GM23338 (cell line): Measurements from ENCODE around the gene EOLA2. TPM values are rescaled to one million over a fixed set of nuclear protein-coding genes. Genes with fewer than 3 reads are reported as not detected.

Experiments
- ATAC-seq: fragments of 200-7000 bp; cut with Tn5 transposase; 3 replicates; pipeline ENCODE4 v1.9.1; 2020
- DNase-seq: peaks from one replicate; pipeline ENCODE4 v3.0.0-alpha.2; 2015; ENCODE audit warnings: low spot score
- H2AFZ ChIP-seq: fragments of 200-600 bp; sonication (generic); 2 replicates; pipeline ENCODE4 v1.8.0; 2016; ENCODE audit warnings: antibody characterized with exemption, mild to moderate bottlenecking, moderate library complexity
- H3F3A ChIP-seq: fragments of 200-600 bp; sonication (generic); replicated peaks from 2 replicates; pipeline ENCODE4 v1.8.0; 2017; ENCODE audit warnings: antibody characterized with exemption, mixed run types, low read depth
- H3K27ac ChIP-seq: fragments of 200-600 bp; sonication (generic); 2 replicates; pipeline ENCODE4 v1.6.1; 2016; ENCODE audit warnings: low read depth
- H3K27me3 ChIP-seq: fragments of 200-600 bp; sonication (generic); 2 replicates; pipeline ENCODE4 v1.8.0; 2016; ENCODE audit warnings: mild to moderate bottlenecking, mixed run types, moderate library complexity; ENCODE audit not compliant: insufficient read depth
- H3K36me3 ChIP-seq: fragments of 200-600 bp; sonication (generic); 2 replicates; pipeline ENCODE4 v1.8.0; 2016; ENCODE audit warnings: mild to moderate bottlenecking; ENCODE audit not compliant: insufficient read depth
- H3K4me1 ChIP-seq: fragments of 200-600 bp; sonication (generic); 2 replicates; pipeline ENCODE4 v1.8.0; 2016; ENCODE audit warnings: mild to moderate bottlenecking, moderate library complexity; ENCODE audit not compliant: insufficient read depth
- H3K4me2 ChIP-seq: fragments of 200-600 bp; sonication (generic); 2 replicates; pipeline ENCODE4 v1.7.1; 2017; ENCODE audit warnings: mixed run types
- H3K4me3 ChIP-seq: fragments of 200-600 bp; sonication (generic); 2 replicates; pipeline ENCODE4 v1.6.1; 2016; ENCODE audit warnings: mixed run types
- H3K79me2 ChIP-seq: fragments of 200-600 bp; sonication (generic); replicated peaks from 2 replicates; pipeline ENCODE4 v1.8.0; 2017; ENCODE audit warnings: mild to moderate bottlenecking; ENCODE audit not compliant: insufficient read depth
- H3K9me2 ChIP-seq: fragments of 200-600 bp; sonication (generic); 2 replicates; pipeline ENCODE4 v1.8.0; 2017; ENCODE audit not compliant: insufficient read depth
- H4K20me1 ChIP-seq: fragments of 200-600 bp; sonication (generic); replicated peaks from 2 replicates; pipeline ENCODE4 v1.8.0; 2017; ENCODE audit warnings: mild to moderate bottlenecking; ENCODE audit not compliant: insufficient read depth
- H3K27ac Mint-ChIP-seq: 2 replicates; pipeline ENCODE4 v1.8.0; 2020; ENCODE audit warnings: inconsistent platforms, mild to moderate bottlenecking, moderate library complexity, mixed read lengths
- H3K27me3 Mint-ChIP-seq: 3 replicates; pipeline ENCODE4 v1.8.0; 2022; ENCODE audit warnings: low read depth, mild to moderate bottlenecking, moderate library complexity, mixed read lengths, inconsistent platforms; ENCODE audit not compliant: insufficient read depth, poor library complexity
- H3K36me3 Mint-ChIP-seq: 3 replicates; pipeline ENCODE4 v1.8.0; 2021; ENCODE audit warnings: low read depth, mild to moderate bottlenecking, inconsistent platforms, moderate library complexity, mixed read lengths
- H3K4me1 Mint-ChIP-seq: 3 replicates; pipeline ENCODE4 v1.8.0; 2020; ENCODE audit warnings: mild to moderate bottlenecking, inconsistent platforms, mixed read lengths
- H3K4me3 Mint-ChIP-seq: 3 replicates; pipeline ENCODE4 v1.8.0; 2021; ENCODE audit warnings: moderate library complexity, mild to moderate bottlenecking, inconsistent platforms, mixed read lengths
- H3K9me3 Mint-ChIP-seq: 3 replicates; pipeline ENCODE4 v1.8.0; 2020; ENCODE audit warnings: moderate library complexity, mild to moderate bottlenecking, inconsistent platforms, mixed read lengths
- CREB1 ChIP-seq: fragments of 250-450 bp; sonication (Bioruptor Pico); IDR thresholded peaks from 2 replicates; pipeline ENCODE4 v1.5.0; 2020; ENCODE audit warnings: low read depth, mild to moderate bottlenecking, moderate library complexity
- EZH2phosphoT487 ChIP-seq: fragments of 200-600 bp; sonication (generic); IDR thresholded peaks from one replicate; pipeline ENCODE4 v1.8.1; 2018; ENCODE audit warnings: antibody characterized with exemption; ENCODE audit not compliant: unreplicated experiment
- JUNB ChIP-seq: IDR thresholded peaks from one replicate; pipeline ENCODE4 v1.6.1; 2016; ENCODE audit warnings: antibody characterized with exemption; ENCODE audit not compliant: unreplicated experiment
- NANOG ChIP-seq: IDR thresholded peaks from 2 replicates; pipeline ENCODE4 v1.6.1; 2016; ENCODE audit warnings: antibody characterized with exemption, borderline replicate concordance
- POLR2AphosphoS5 ChIP-seq: IDR thresholded peaks from 2 replicates; pipeline ENCODE4 v1.6.1; 2016; ENCODE audit warnings: antibody characterized with exemption, low read depth
- STAT1 ChIP-seq: IDR thresholded peaks from one replicate; pipeline ENCODE4 v1.6.1; 2016; ENCODE audit warnings: antibody characterized with exemption; ENCODE audit not compliant: unreplicated experiment
- polyA plus RNA-seq: library from polyadenylated mRNA; unstranded; fragments of >200 nt; fragmentation: Nextera tagmentation; extraction: Ambion mirVana; gene quantifications from 2 replicates; pipeline ENCODE4 v1.2.1, GENCODE V29; 2016
- total RNA-seq: library from RNA; depleted of rRNA; stranded (reverse); fragments of >200 nt; shearing (Covaris generic); gene quantifications from 2 replicates; pipeline ENCODE4 v1.2.3, GENCODE V29; 2014
- TF ChIP-seq, protein P1 (sequence below): fragments of 250-450 bp; sonication (Bioruptor Pico); IDR thresholded peaks from 2 replicates; pipeline ENCODE4 v1.5.0; 2020; ENCODE audit warnings: mild to moderate bottlenecking, moderate library complexity
- TF ChIP-seq, protein P2 (sequence below): IDR thresholded peaks from one replicate; pipeline ENCODE4 v1.6.1; 2018; ENCODE audit warnings: antibody characterized with exemption; ENCODE audit not compliant: unreplicated experiment

Gene EOLA2
- total and polyA plus RNA-seq, 2 experiments from 2014 or later: 24.4 to 25.1 TPM

DNA sequence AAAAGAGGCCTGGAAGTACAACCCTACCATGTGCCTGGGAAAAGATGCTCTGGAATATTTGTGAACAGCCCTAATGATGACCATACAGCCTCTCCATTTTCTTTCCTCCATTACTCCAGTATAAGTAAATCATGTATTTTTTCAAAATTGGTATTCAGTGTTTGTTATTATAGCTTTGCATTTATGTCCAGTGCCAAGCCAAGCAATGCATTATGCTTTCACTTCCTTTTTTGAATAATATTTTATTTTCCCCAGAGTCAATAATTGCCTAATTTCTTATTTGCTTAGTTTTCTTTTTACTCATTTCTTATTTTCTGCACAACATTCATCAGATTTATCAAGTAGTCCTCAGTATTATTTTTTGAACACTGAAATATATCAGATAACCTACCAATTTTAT is 49.3 kb upstream of the EOLA2 start (continued):
- TF ChIP-seq, protein P1, sequence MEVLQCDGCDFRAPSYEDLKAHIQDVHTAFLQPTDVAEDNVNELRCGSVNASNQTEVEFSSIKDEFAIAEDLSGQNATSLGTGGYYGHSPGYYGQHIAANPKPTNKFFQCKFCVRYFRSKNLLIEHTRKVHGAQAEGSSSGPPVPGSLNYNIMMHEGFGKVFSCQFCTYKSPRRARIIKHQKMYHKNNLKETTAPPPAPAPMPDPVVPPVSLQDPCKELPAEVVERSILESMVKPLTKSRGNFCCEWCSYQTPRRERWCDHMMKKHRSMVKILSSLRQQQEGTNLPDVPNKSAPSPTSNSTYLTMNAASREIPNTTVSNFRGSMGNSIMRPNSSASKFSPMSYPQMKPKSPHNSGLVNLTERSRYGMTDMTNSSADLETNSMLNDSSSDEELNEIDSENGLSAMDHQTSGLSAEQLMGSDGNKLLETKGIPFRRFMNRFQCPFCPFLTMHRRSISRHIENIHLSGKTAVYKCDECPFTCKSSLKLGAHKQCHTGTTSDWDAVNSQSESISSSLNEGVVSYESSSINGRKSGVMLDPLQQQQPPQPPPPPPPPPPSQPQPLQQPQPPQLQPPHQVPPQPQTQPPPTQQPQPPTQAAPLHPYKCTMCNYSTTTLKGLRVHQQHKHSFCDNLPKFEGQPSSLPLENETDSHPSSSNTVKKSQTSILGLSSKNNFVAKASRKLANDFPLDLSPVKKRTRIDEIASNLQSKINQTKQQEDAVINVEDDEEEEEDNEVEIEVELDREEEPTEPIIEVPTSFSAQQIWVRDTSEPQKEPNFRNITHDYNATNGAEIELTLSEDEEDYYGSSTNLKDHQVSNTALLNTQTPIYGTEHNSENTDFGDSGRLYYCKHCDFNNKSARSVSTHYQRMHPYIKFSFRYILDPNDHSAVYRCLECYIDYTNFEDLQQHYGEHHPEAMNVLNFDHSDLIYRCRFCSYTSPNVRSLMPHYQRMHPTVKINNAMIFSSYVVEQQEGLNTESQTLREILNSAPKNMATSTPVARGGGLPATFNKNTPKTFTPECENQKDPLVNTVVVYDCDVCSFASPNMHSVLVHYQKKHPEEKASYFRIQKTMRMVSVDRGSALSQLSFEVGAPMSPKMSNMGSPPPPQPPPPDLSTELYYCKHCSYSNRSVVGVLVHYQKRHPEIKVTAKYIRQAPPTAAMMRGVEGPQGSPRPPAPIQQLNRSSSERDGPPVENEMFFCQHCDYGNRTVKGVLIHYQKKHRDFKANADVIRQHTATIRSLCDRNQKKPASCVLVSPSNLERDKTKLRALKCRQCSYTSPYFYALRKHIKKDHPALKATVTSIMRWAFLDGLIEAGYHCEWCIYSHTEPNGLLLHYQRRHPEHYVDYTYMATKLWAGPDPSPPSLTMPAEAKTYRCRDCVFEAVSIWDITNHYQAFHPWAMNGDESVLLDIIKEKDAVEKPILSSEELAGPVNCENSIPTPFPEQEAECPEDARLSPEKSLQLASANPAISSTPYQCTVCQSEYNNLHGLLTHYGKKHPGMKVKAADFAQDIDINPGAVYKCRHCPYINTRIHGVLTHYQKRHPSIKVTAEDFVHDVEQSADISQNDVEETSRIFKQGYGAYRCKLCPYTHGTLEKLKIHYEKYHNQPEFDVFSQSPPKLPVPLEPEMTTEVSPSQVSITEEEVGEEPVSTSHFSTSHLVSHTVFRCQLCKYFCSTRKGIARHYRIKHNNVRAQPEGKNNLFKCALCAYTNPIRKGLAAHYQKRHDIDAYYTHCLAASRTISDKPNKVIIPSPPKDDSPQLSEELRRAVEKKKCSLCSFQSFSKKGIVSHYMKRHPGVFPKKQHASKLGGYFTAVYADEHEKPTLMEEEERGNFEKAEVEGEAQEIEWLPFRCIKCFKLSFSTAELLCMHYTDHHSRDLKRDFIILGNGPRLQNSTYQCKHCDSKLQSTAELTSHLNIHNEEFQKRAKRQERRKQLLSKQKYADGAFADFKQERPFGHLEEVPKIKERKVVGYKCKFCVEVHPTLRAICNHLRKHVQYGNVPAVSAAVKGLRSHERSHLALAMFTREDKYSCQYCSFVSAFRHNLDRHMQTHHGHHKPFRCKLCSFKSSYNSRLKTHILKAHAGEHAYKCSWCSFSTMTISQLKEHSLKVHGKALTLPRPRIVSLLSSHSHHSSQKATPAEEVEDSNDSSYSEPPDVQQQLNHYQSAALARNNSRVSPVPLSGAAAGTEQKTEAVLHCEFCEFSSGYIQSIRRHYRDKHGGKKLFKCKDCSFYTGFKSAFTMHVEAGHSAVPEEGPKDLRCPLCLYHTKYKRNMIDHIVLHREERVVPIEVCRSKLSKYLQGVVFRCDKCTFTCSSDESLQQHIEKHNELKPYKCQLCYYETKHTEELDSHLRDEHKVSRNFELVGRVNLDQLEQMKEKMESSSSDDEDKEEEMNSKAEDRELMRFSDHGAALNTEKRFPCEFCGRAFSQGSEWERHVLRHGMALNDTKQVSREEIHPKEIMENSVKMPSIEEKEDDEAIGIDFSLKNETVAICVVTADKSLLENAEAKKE: no peak
- TF ChIP-seq, protein P2, sequence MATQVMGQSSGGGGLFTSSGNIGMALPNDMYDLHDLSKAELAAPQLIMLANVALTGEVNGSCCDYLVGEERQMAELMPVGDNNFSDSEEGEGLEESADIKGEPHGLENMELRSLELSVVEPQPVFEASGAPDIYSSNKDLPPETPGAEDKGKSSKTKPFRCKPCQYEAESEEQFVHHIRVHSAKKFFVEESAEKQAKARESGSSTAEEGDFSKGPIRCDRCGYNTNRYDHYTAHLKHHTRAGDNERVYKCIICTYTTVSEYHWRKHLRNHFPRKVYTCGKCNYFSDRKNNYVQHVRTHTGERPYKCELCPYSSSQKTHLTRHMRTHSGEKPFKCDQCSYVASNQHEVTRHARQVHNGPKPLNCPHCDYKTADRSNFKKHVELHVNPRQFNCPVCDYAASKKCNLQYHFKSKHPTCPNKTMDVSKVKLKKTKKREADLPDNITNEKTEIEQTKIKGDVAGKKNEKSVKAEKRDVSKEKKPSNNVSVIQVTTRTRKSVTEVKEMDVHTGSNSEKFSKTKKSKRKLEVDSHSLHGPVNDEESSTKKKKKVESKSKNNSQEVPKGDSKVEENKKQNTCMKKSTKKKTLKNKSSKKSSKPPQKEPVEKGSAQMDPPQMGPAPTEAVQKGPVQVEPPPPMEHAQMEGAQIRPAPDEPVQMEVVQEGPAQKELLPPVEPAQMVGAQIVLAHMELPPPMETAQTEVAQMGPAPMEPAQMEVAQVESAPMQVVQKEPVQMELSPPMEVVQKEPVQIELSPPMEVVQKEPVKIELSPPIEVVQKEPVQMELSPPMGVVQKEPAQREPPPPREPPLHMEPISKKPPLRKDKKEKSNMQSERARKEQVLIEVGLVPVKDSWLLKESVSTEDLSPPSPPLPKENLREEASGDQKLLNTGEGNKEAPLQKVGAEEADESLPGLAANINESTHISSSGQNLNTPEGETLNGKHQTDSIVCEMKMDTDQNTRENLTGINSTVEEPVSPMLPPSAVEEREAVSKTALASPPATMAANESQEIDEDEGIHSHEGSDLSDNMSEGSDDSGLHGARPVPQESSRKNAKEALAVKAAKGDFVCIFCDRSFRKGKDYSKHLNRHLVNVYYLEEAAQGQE: no peak
- TF ChIP-seq EZH2phosphoT487: no peak
- no peak for TF ChIP-seq POLR2AphosphoS5
- TF ChIP-seq CREB1 (CRISPR knock-in tag): no peak
- TF ChIP-seq NANOG: no peak
- TF ChIP-seq STAT1: no peak

DNA sequence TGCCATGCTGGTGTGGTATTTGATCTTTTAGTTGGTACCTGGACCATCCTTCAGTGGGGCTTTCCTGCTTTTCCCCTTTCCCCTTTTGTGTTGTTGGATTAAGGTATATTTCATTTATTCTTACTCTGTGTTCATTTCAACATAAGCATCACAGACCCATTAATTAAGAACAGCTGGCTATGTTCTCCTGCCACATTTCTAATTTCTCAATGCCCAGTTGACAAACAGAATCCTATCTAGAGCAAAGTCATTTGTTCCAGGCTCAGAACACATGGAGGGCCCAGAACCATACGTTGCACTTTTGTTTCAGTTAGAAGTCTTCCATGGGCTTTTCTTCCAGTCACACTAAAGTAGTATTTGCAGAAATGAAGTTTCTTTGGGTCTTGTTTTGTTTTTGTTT is 46.1 kb upstream of the EOLA2 start:
- Mint-ChIP-seq H3K36me3 (no peaks in the 10 kb centered on the region), H3K27ac (no peak overlapping the region)

More for the DNA sequence above, 46.1 kb upstream of the EOLA2 start:
- Histone ChIP-seq H3K27ac (no peak overlapping the region), H3K36me3 (no peaks in the 10 kb centered on the region), H4K20me1 (no peaks in the 10 kb centered on the region), H3K4me3 (no peak overlapping the region), H3K4me2 (no peak overlapping the region), H3F3A (no peaks in the 10 kb centered on the region), H3K79me2 (no peaks in the 10 kb centered on the region), H3K27me3 (no peaks in the 10 kb centered on the region), H2AFZ (no peak overlapping the region), H3K9me2 (no peaks in the 10 kb centered on the region), H3K4me1 (no peaks in the 10 kb centered on the region)
- no peak for TF ChIP-seq JUNB
- no peaks in the 10 kb centered on the region for H3K27me3 Mint-ChIP-seq
- no peaks in the 10 kb centered on the region for H3K9me3 Mint-ChIP-seq
- ATAC-seq (no peak), DNase-seq (no peak)
- H3K4me1 Mint-ChIP-seq: peaks cover under 1% of the 10 kb centered on the region; the same call in 1 of the 3 replicates
- no peak overlapping the region for H3K4me3 Mint-ChIP-seq
